ENCODE measurements around the gene RASSF5.
A peak's percentile ranks its signal among the peaks of the same experiment; 100 is the strongest.

RASSF5 gene

DNA sequence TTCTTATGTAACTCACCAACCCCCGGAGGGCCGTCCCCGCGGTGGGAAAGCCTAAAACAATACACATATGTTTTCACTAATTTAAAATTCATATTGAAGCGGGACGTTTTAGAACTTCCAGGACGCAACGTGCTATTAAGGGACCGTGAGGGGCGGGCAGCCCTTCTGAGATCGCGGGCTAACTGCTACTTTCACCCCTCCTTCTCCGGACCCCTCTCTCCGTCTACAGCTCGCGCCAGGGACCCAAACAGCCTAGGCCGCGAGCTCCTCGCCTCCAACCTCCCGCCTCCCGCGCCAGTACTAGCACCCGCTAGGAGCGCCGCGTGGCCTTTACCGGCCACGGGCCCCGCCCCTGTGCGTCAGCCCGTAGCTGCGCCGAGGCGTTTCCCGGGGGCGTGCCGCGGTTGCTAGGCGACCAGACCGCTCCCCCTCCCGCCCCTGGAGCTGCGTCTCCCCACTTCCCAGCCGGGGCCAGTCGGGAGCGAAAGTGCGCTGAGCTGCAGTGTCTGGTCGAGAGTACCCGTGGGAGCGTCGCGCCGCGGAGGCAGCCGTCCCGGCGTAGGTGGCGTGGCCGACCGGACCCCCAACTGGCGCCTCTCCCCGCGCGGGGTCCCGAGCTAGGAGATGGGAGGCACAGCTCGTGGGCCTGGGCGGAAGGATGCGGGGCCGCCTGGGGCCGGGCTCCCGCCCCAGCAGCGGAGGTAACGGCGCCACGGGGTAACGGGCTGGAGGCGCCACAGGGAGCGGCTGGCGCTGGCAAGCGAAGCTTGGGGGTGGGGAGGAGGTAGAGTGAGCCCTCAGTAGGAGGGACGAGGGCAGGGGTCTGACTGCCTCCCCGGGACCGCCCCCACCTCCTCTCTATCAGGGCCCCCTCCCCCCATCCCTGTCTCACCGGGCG, 128.0 kb downstream of the RASSF5 start, which contains the start of gene DYRK3:
DYRK3 (plus strand) TSS at position 457 of the 898 bp plus-strand sequence; CDS start at position 625, 168 bp downstream.
- peak; percentile 95 for DNase-seq (ENCODE audit: low read depth)

GRCh38 chr1:206635978-206636345, 128.6 kb downstream of the RASSF5 start:
- DNase-seq (ENCODE audit: low read depth) = peak; percentile 51

GRCh38 chr1:206636671-206637070, 129.3 kb downstream of the RASSF5 start:
- peak; percentile 23 for DNase-seq (ENCODE audit: low read depth)

GRCh38 chr1:206637605-206638004, 130.3 kb downstream of the RASSF5 start:
- DNase-seq (ENCODE audit: low read depth) = no peak
